IMR-90 (cell line): ENCODE measurements around the gene PDXK. TPM values are rescaled to one million over a fixed set of nuclear protein-coding genes. Genes with fewer than 3 reads are reported as not detected.

Experiments used
- MAFK ChIP-seq: IDR thresholded peaks from 2 replicates; pipeline ENCODE4 v1.6.1; 2012; ENCODE audit warnings: low read depth, low read length, improper control_type of control experiment
- NFE2L2 ChIP-seq: fragments of 150-350 bp; IDR thresholded peaks from 2 replicates; pipeline ENCODE4 v1.6.1; 2016; ENCODE audit warnings: low read depth, mild to moderate bottlenecking, low read length
- RFX5 ChIP-seq: IDR thresholded peaks from 2 replicates; pipeline ENCODE4 v1.8.0; 2012; ENCODE audit warnings: low read depth, mild to moderate bottlenecking, low read length, moderate library complexity
- polyA plus RNA-seq, 3 experiments: library from polyadenylated mRNA; depleted of rRNA; stranded (reverse); fragments of >200 nt; gene quantifications; 2 replicates each; pipeline ENCODE4 v1.2.3, GENCODE V29; 2012; ENCODE audit warnings: low replicate concordance in 1 of 3
- total RNA-seq: library from RNA; depleted of rRNA; stranded (reverse); fragments of >200 nt; gene quantifications from 2 replicates; pipeline ENCODE4 v1.2.3, GENCODE V29; 2012

PDXK gene
- total and polyA plus RNA-seq, 2 of the 4 experiments (the other 2 are of a cell fraction): 155 to 312 TPM

- TF ChIP-seq RFX5: no peak
- no peak for TF ChIP-seq NFE2L2
- no peak for TF ChIP-seq MAFK
Observed at GRCh38 chr21:43717967-43718871, 710 bp upstream of the PDXK start (continued).
